ENCODE data around the gene HOXB4.

The HOXB4 gene

DNA sequence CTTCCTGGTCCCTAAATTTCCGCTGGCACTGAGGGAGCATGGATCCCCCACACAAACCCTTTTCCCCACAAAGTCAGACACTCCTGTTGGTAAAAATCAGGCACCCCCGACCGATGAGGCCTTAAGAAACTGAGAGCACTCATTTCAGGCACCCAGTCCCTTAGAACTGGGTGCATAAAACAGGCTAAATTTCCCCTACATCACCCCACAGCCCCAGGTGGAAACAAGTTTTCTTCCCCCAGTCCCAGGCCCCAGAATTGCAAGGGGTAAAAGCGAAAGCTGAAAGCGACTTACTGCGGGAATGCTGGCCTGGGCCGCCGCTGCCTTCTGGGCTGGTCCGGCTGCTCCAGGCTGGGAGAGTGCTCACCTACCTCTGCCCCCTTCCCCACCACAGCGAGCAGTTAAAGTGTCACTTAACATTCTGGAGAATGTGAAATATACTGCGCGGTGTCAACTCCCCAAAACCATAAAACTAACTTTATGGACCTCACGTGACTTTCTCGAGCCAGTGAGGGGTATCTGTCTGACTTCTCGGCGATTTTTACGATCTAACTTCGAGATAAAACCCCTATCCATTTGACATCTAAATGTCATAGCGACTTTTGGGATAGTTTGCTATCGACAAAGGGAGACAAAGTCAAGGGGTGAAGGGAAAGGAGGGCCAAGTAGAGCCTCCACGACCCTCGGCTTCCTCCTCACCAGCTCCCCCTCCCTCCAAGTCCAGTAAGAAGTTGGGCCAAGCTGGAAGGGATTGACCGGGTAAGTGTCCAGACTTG lies 11.9 kb upstream of the HOXB4 start, which contains the start of gene HOXB3:
Gene HOXB3 (minus strand): TSS at position 411 of the 776 bp plus-strand sequence. CDS start 37,767 bp downstream, outside the sequence.
- no peak for DNase-seq (ENCODE audit: low read depth)

DNA sequence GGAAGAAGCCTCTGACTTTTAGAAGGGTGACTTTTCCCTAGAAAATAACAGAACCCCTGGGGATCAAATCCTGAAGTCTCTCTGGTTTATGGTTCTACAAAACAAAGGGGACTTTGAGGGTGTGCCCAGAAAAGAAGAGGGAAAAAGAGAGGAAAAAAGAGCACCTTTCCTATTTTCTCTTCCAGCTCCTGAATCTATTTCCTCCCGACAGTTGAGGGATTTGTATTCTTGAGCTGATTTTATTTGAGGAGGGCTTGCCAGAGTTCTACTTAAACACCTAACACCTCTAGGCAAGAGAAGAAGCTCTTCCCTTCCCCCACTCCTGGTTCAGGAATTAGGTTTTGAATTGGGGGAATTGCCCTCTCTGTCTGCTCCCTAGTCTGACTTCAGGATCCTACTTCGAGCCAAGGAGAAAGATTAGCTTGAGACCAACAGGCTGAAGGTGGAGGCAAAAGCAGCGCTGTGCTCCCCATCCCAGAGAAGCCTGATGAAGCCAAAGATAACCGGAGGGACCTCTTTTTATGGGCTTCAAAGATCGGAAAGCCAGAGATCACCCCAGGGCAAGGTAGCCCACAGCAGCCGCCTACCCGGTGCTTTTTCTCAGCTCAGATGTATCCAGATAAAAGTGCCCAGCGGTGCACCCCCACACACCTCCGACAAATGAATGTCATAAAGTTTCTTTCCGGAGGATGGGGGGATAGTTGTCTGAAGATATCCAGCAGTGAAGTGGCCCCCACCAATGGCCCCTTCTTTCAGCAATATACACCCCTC lies 11.1 kb upstream of the HOXB4 start:
- no peak for DNase-seq (ENCODE audit: low read depth)

GRCh38 chr17:48588528-48588927 lies 10.4 kb upstream of the HOXB4 start:
- DNase-seq (ENCODE audit: low read depth), result no peak

DNA sequence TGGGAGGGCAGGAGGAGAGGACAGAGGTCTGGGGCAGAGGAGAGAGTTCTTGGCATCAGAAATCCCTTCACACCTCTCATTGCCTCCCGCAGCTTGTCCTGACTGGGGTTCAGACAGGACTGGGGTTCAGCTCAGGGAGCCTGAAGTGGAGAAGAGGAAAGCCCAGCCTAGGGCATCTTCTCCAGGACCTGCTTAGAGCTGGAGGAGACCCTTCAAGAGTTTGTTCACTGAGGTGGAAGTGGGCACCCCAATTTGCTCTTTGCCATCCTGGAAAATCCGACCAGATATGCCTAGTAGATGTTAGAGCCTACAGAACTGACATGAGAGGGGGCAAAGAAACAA lies 9.9 kb upstream of the HOXB4 start:
- DNase-seq (ENCODE audit: low read depth), result no peak

- no peak for DNase-seq (ENCODE audit: low read depth)
Measured at GRCh38 chr17:48587276-48588073, 9.3 kb upstream of the HOXB4 start.

- no peak for DNase-seq (ENCODE audit: low read depth)
Measured at GRCh38 chr17:48586355-48587258, 8.5 kb upstream of the HOXB4 start.

- DNase-seq (ENCODE audit: low read depth), result no peak
Measured at GRCh38 chr17:48584223-48584741, 6.1 kb upstream of the HOXB4 start.

DNA sequence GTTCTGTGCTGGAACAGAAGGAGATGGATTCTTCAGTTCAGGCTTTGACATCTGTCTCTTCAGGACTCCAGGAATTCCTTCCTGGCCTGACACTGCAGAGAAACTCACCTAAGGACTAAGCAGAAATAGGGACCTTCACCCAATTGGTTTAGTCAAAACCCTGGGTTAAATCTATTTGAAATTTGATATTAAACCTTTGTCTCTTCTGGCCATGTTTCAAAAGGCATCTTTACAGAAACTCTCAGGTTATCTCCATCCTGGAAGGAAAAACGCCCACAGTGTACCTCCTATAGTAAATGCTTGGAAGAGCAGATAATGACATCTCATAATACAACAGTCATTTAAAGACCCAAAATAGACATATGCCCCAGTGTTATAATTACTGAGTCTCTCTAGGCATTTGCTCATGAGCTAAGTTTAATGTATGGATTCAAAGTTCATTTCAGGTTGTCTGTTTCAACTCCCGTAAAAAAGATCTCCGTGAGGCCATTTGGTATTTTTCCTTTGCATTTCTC lies 5.6 kb upstream of the HOXB4 start:
- no peak for DNase-seq (ENCODE audit: low read depth)

DNA sequence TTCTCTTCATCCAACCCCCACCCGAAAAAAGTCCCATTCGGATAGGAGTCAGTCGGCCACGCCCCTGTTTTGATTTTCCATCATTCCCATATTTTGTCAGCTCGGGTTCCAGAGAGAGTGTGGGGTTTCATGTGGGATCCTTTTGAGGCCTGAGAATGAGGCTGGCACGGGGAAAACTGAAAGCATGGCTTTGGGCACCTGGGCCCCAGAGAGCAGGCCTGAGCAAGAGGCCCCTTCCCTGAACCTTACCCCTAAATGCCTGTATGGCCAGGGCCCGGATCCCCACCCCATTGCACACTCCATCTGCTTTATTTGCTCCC lies 4.6 kb upstream of the HOXB4 start:
- no peak for DNase-seq (ENCODE audit: low read depth)

DNA sequence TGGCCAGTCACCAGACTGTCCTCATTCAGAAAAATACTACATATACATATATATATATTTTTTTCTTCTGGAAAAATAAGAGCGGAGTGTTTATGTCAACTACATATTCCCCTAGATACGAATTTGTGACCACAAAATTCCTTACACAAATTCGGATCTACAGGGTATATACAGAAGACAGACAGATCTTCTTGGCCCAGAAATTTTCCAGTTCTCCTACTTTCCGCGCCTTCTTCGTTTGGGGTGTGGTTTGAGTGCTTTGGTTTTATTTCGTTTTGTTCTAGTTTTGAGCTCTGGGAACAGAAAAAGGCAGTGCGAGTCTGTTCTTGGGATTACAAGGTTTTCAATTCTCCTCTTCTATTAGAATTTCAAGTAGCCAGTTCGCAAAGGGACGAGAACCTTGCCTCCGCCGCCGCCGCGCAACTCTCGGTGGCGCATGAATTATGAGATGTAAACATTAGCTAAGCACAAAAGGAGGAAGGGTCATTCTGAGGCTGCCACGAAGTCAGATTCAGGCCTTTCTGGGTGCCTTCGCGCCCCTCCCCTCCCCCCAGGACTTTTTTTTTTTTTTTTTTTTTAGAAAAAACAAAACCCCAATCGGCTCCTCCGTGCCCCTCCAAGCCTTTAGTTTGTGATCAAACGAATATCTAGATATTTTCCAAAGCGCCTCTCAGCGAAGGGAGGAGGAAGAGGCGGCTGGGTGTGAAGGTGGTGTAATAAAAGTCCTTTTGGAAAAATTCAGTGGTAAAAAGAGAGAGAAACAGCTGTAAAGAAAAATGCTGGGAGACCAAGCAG lies 1.8 kb upstream of the HOXB4 start:
- no peak for DNase-seq (ENCODE audit: low read depth)

DNA sequence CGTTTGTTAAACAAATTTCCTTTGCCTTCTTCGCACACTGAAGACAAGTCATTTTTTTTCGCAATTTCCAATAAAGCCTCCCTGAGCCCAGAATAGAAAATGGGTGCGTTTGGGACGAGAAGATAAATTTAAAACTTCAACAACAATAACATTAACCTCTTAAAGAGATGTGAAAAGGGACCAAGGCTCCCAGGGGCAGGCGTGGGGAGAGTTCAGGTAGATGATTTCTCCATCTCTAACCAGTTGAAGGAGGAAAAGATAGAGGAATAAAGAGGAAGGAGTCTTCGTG lies 1.3 kb upstream of the HOXB4 start:
- no peak for DNase-seq (ENCODE audit: low read depth)

- DNase-seq (ENCODE audit: low read depth), result no peak
Measured at GRCh38 chr17:48578616-48579470, 693 bp upstream of the HOXB4 start.

DNA sequence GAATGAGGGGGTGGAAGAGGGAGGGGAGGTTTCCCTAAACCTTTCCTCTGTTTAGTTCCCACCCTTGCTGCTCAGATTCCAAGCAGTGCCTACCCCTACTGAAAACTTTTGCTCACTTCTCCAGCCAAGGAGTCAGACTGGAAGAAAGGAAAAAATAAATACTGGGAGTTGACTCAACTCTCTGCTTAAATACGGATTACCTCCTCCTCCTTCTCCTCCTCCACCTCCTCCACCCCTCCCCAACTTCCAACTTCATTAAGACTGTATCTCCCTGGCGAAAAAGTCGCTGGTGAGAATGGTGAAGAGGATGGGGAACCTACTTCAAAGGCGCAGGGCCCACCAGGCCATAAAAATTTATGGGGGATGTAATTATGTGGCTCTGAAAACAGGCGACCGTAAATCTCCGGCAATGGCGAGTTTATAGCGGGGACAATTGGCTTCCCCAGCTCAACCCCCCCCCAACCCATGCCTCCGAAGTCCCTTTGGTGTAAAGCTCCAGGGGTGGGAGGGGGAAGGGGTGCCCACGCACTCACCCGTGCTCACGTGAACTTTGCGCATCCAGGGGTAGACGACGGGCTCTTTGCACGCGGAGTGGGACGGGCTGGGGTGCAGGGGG lies 712 bp downstream of the HOXB4 start:
- DNase-seq (ENCODE audit: low read depth), result no peak

DNA sequence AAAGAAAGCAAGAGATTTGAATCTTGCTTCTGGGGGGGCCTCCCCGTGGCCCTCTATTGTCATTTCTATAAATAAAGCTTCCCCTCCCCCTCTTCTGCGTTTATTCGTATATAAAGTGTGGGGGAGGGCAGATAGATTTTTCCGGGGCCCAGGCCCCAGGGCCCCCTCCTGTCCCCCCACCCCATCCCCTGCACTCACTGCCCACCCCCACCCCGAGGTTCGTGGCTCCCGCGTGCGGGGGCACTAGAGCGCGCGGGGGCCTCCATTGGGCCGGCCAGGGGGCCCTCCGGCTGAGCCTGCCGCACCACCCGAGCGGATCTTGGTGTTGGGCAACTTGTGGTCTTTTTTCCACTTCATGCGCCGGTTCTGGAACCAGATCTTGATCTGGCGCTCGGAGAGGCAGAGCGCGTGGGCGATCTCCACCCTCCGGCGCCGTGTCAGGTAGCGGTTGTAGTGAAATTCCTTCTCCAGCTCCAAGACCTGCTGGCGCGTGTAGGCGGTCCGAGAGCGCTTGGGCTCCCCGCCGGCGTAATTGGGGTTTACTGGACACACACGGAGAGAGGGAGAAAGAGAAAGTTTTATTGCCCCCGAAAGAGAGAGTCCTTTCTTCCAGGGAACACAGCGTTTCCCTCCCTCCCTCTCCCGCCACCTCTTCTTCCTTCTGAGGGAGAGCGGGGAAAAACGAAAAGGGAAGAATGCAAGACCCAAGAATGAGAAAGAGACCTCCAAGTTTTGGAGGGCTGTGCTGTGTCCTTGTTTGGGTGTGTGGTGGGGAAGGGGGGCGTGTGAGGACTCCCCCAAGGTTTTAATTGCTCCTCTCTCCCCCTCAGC lies 1.5 kb downstream of the HOXB4 start:
- DNase-seq (ENCODE audit: low read depth), result no peak

GRCh38 chr17:48575673-48576478 lies 2.3 kb downstream of the HOXB4 start:
- DNase-seq (ENCODE audit: low read depth), result no peak

DNA sequence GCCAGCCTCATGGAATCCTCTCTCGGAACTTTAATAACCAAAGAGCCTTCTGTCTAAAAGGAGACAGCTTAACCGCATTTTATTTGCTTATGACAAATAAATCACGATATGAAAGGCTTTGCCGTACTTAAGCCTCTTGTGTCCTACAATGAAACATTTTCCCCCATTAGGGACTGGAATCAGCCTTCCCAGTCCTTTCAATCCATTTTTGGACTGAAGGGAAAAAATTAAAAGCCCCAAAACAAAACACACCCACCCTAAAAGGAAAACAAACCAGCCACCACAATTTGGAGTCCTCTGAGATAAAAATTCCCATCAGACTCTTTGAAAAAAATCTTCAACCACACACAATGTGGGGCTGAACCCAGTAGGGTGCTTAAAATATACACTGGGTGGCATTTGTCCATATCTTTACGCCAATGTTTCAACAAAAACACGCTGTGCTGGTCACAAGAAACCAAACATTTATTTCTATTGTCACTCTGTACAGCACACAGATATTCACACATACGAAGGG lies 3.0 kb downstream of the HOXB4 start:
- DNase-seq (ENCODE audit: low read depth), result no peak

DNA sequence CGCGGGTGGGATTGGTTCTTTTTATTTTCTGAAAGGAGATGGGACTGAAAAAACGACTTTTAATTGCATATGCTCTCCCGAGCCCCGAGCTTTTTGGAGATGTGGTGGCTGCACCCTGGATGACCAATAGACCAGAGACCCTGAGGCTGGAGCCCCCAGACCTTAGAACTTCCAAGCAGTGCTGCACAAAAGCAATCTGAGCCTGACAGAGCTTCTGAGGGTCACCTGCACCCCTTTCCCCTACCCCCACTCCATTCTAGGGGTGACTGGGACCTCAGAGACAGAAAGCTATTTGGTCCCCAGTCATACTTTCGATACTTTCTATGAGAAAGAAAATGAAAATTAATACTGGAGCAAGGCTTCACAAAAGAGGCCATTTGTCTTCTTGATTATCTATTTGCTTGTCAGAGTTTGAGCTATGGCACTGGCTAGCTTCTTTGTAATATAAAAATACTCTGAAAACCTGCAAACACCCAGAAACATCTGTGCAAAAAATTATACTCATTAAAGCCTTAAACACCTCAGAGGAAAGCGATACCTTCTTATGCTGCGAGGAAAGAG lies 3.6 kb downstream of the HOXB4 start:
- no peak for DNase-seq (ENCODE audit: low read depth)

Data from stimulated activated CD8-positive, alpha-beta memory T cell treated with anti-CD3 and anti-CD28 coated beads, Interleukin-12 subunit alpha, Interleukin-12 subunit beta, amount 100 ng/mL, for 1 hour (primary cell).